Astrocyte of the hippocampus (primary cell): Measurements from ENCODE around the gene SLC6A5.

ENCODE experiments used
- DNase-seq: peaks from one replicate; pipeline ENCODE4 v3.0.0; 2011; ENCODE audit warnings: low read depth, low spot score

Gene SLC6A5

GRCh38 chr11:20668844-20669819, 69.7 kb downstream of the SLC6A5 start, which contains the start of gene NELL1:
Gene NELL1 (plus strand): TSS chr11:20669586.
- peak; percentile 26 for DNase-seq

GRCh38 chr11:20669820-20670684, 70.6 kb downstream of the SLC6A5 start:
- peak; percentile 9 for DNase-seq

GRCh38 chr11:20670932-20671403, 71.6 kb downstream of the SLC6A5 start:
- DNase-seq, result no peak

- DNase-seq, result peak; percentile 9
Measured at GRCh38 chr11:20671856-20672546, 72.6 kb downstream of the SLC6A5 start.

- DNase-seq, result no peak
Measured at GRCh38 chr11:20672575-20672974, 73.2 kb downstream of the SLC6A5 start.

GRCh38 chr11:20676658-20677057, 77.2 kb downstream of the SLC6A5 start:
- no peak for DNase-seq

- DNase-seq, result no peak
Measured at GRCh38 chr11:20688761-20689160, 89.4 kb downstream of the SLC6A5 start.

GRCh38 chr11:20707876-20708275, 108.5 kb downstream of the SLC6A5 start:
- DNase-seq, result no peak
